Bronchial epithelial cell (primary cell): ENCODE measurements around the gene SYMPK. TPM values are rescaled to one million over a fixed set of nuclear protein-coding genes. Genes with fewer than 3 reads are reported as not detected.

Experiments
- DNase-seq: peaks from one replicate; pipeline ENCODE4 v3.0.0-alpha.2; 2010; ENCODE audit warnings: low read depth
- FAIRE-seq: peaks from 2 replicates; lab custom pipeline; 2011; peaks lifted over from hg19 to GRCh38; lab: Jason Lieb, UNC
- H3K27me3 ChIP-seq: 2 replicates; pipeline ENCODE4 v1.5.1; 2011; ENCODE audit warnings: low read length; ENCODE audit not compliant: control insufficient read depth, insufficient read depth
- H3K36me3 ChIP-seq: 2 replicates; pipeline ENCODE4 v1.5.1; 2011; ENCODE audit warnings: low read length; ENCODE audit not compliant: control insufficient read depth, insufficient read depth
- H3K4me3 ChIP-seq: 2 replicates; pipeline ENCODE4 v1.5.1; 2011; ENCODE audit warnings: mild to moderate bottlenecking, low read depth, low read length, control low read depth
- CTCF ChIP-seq: IDR thresholded peaks from 2 replicates; pipeline ENCODE4 v1.5.1; 2011; ENCODE audit warnings: mild to moderate bottlenecking, moderate library complexity, low read length, control low read depth, inconsistent platforms; ENCODE audit not compliant: insufficient read depth, severe bottlenecking
- total RNA-seq: library from RNA; depleted of rRNA; stranded (reverse); fragments of >200 nt; gene quantifications from 2 replicates; pipeline ENCODE4 v1.2.1, GENCODE V29; 2014

SYMPK gene
- total RNA-seq, 1 donor from 2014 or later, result 27.9 TPM

GRCh38 chr19:45816236-45817009 lies 46.5 kb downstream of the SYMPK start:
- Histone ChIP-seq H3K36me3 (peaks cover 6% of the 10 kb centered on the region), H3K4me3 (no peak overlapping the region), H3K27me3 (no peaks in the 10 kb centered on the region)
- DNase-seq (no peak), FAIRE-seq (no peak)
- no peak for TF ChIP-seq CTCF

GRCh38 chr19:45815481-45816216 lies 47.3 kb downstream of the SYMPK start:
- TF ChIP-seq CTCF, result no peak
- Histone ChIP-seq H3K4me3 (no peak overlapping the region), H3K27me3 (no peaks in the 10 kb centered on the region), H3K36me3 (peaks cover 3% of the 10 kb centered on the region)
- DNase-seq, result no peak
- FAIRE-seq, result no peak

- H3K27me3 ChIP-seq, result no peaks in the 10 kb centered on the region
- TF ChIP-seq CTCF, result no peak
- FAIRE-seq (no peak), DNase-seq (no peak)
- H3K4me3 ChIP-seq, result no peak within 1 kb of the TSS
- peaks cover 3% of the 10 kb centered on the region for H3K36me3 ChIP-seq
Measured at GRCh38 chr19:45814851-45815480, 48.0 kb downstream of the SYMPK start, which contains the start of gene RSPH6A. Gene RSPH6A, minus strand, starts transcription at chr19:45815308. Its CDS starts 132 bp downstream, at chr19:45815176.

- Histone ChIP-seq H3K36me3 (peaks cover 3% of the 10 kb centered on the region), H3K4me3 (no peak overlapping the region), H3K27me3 (no peaks in the 10 kb centered on the region)
- FAIRE-seq, result peak; percentile 43
- TF ChIP-seq CTCF, result no peak
- DNase-seq, result no peak
Measured at GRCh38 chr19:45814166-45814780, 48.7 kb downstream of the SYMPK start.

- H3K4me3 ChIP-seq, result no peak overlapping the region
- DNase-seq (peak; percentile 26), FAIRE-seq (no peak)
- no peak for TF ChIP-seq CTCF
- H3K27me3 ChIP-seq, result no peaks in the 10 kb centered on the region
- H3K36me3 ChIP-seq, result peaks cover 3% of the 10 kb centered on the region
Measured at GRCh38 chr19:45812297-45812696, 50.6 kb downstream of the SYMPK start.
